Parathyroid adenoma (tissue), 2 donors: ENCODE data around the gene SMIM13.

Experiments used
- H2AFZ ChIP-seq: fragments of 300-600 bp; sonication (generic); one replicate; pipeline ENCODE4 v1.7.0; 2017; ENCODE audit warnings: antibody characterized with exemption, mild to moderate bottlenecking
- H3K27ac ChIP-seq: fragments of 300-600 bp; sonication (generic); one replicate; pipeline ENCODE4 v1.7.0; 2017
- H3K27me3 ChIP-seq: fragments of 300-600 bp; sonication (generic); one replicate; pipeline ENCODE4 v1.7.0; 2017; ENCODE audit warnings: low read length; ENCODE audit not compliant: control insufficient read depth, insufficient read depth
- H3K36me3 ChIP-seq: fragments of 300-600 bp; sonication (generic); one replicate; pipeline ENCODE4 v1.7.0; 2017; ENCODE audit warnings: low read length; ENCODE audit not compliant: control insufficient read depth, insufficient read depth
- H3K4me1 ChIP-seq: fragments of 300-600 bp; sonication (generic); one replicate; pipeline ENCODE4 v1.7.0; 2017; ENCODE audit warnings: control low read depth
- H3K4me2 ChIP-seq: fragments of 300-600 bp; sonication (generic); one replicate; pipeline ENCODE4 v1.7.0; 2017; ENCODE audit warnings: low read length
- H3K4me3 ChIP-seq: fragments of 300-600 bp; sonication (generic); one replicate; pipeline ENCODE4 v1.7.0; 2017; ENCODE audit warnings: low read depth, low read length
- H3K79me2 ChIP-seq: fragments of 300-600 bp; sonication (generic); one replicate; pipeline ENCODE4 v1.7.0; 2017; ENCODE audit warnings: control low read depth
- H3K9ac ChIP-seq: fragments of 300-600 bp; sonication (generic); one replicate; pipeline ENCODE4 v1.7.0; 2017; ENCODE audit warnings: mild to moderate bottlenecking
- H3K9me3 ChIP-seq: fragments of 300-600 bp; sonication (generic); one replicate; pipeline ENCODE4 v1.7.0; 2017; ENCODE audit warnings: low read length; ENCODE audit not compliant: control insufficient read depth
- CTCF ChIP-seq: fragments of 300-600 bp; sonication (generic); IDR thresholded peaks from one replicate; pipeline ENCODE4 v1.7.0; 2017; ENCODE audit warnings: antibody characterized with exemption, mild to moderate bottlenecking
- donor health status: primary hyperparathyroidism.

SMIM13 gene

GRCh38 chr6:11094941-11095340, 1.3 kb downstream of the SMIM13 start:
- Histone ChIP-seq H3K27me3 (no peaks in the 10 kb centered on the region), H2AFZ (peak overlapping the region; percentile 71), H3K4me3 (peak overlapping the region; percentile 97), H3K9ac (no peak overlapping the region), H3K36me3 (no peaks in the 10 kb centered on the region), H3K79me2 (peaks cover 30% of the 10 kb centered on the region), H3K27ac (peak overlapping the region; percentile 77), H3K9me3 (no peaks in the 10 kb centered on the region), H3K4me1 (peaks cover 3% of the 10 kb centered on the region), H3K4me2 (peak overlapping the region; percentile 100)
- no peak for TF ChIP-seq CTCF

GRCh38 chr6:11096109-11096508, 2.5 kb downstream of the SMIM13 start:
- Histone ChIP-seq H2AFZ (no peak overlapping the region), H3K79me2 (peaks cover 40% of the 10 kb centered on the region), H3K4me2 (no peak overlapping the region), H3K9ac (no peak overlapping the region), H3K27me3 (no peaks in the 10 kb centered on the region), H3K36me3 (no peaks in the 10 kb centered on the region), H3K4me3 (no peak overlapping the region), H3K27ac (no peak overlapping the region), H3K9me3 (no peaks in the 10 kb centered on the region), H3K4me1 (peaks cover 3% of the 10 kb centered on the region)
- TF ChIP-seq CTCF = no peak

- no peak overlapping the region for H3K9ac ChIP-seq
- peaks cover 3% of the 10 kb centered on the region for H3K4me1 ChIP-seq
- H3K4me2 ChIP-seq = no peak overlapping the region
- H2AFZ ChIP-seq = no peak overlapping the region
- no peaks in the 10 kb centered on the region for H3K27me3 ChIP-seq
- no peak overlapping the region for H3K4me3 ChIP-seq
- no peak for TF ChIP-seq CTCF
- H3K36me3 ChIP-seq = no peaks in the 10 kb centered on the region
- H3K9me3 ChIP-seq = no peaks in the 10 kb centered on the region
- peaks cover 52% of the 10 kb centered on the region for H3K79me2 ChIP-seq
- no peak overlapping the region for H3K27ac ChIP-seq
These were observed 3.8 kb downstream of the SMIM13 start for GRCh38 chr6:11097476-11097875.

GRCh38 chr6:11098004-11098403, 4.4 kb downstream of the SMIM13 start:
- TF ChIP-seq CTCF = no peak
- no peaks in the 10 kb centered on the region for H3K36me3 ChIP-seq
- H3K27ac ChIP-seq = no peak overlapping the region
- no peaks in the 10 kb centered on the region for H3K9me3 ChIP-seq
- no peak overlapping the region for H3K4me3 ChIP-seq
- H3K27me3 ChIP-seq = no peaks in the 10 kb centered on the region
- peaks cover 57% of the 10 kb centered on the region for H3K79me2 ChIP-seq
- H3K9ac ChIP-seq = no peak overlapping the region
- H2AFZ ChIP-seq = no peak overlapping the region
- H3K4me1 ChIP-seq = no peaks in the 10 kb centered on the region
- H3K4me2 ChIP-seq = no peak overlapping the region

- Histone ChIP-seq H3K36me3 (no peaks in the 10 kb centered on the region), H3K4me2 (no peak overlapping the region), H2AFZ (no peak overlapping the region), H3K9ac (no peak overlapping the region), H3K4me1 (peaks cover 4% of the 10 kb centered on the region), H3K9me3 (no peaks in the 10 kb centered on the region), H3K79me2 (peaks cover 74% of the 10 kb centered on the region), H3K27ac (no peak overlapping the region), H3K4me3 (no peak overlapping the region), H3K27me3 (no peaks in the 10 kb centered on the region)
- no peak for TF ChIP-seq CTCF
These were observed 7.8 kb downstream of the SMIM13 start for GRCh38 chr6:11101417-11101816.
